COLO829 (cell line): ENCODE results near the gene AMD1.
A peak's percentile ranks its signal among the peaks of the same experiment; 100 is the strongest.
"Not testable (repeated sequence)": the region's sequence is repeated elsewhere in the genome, so short reads cannot be mapped to it uniquely, and the experiment has no call there.

Experiments used
- DNase-seq: peaks from one replicate; pipeline ENCODE4 v3.0.0; 2012; ENCODE audit warnings: low spot score

Gene AMD1

GRCh38 chr6:110873981-110874879, at the start of gene AMD1:
AMD1 (plus strand) TSS chr6:110874785; CDS start chr6:110875106, 321 bp downstream.
- DNase-seq = peak; percentile 97

GRCh38 chr6:110826236-110827129, 48.1 kb upstream of the AMD1 start:
- no peak for DNase-seq

GRCh38 chr6:110828396-110828795, 46.2 kb upstream of the AMD1 start:
- DNase-seq = no peak

GRCh38 chr6:110831405-110831804, 43.2 kb upstream of the AMD1 start:
- DNase-seq = no peak

GRCh38 chr6:110833831-110834230, 40.8 kb upstream of the AMD1 start:
- DNase-seq = no peak

- not testable (repeated sequence) for DNase-seq
These were observed 38.8 kb upstream of the AMD1 start for GRCh38 chr6:110835751-110836150.

GRCh38 chr6:110841266-110841665, 33.3 kb upstream of the AMD1 start:
- no peak for DNase-seq

GRCh38 chr6:110849781-110850180, 24.8 kb upstream of the AMD1 start:
- DNase-seq = no peak

- DNase-seq = no peak
These were observed 21.8 kb upstream of the AMD1 start for GRCh38 chr6:110852773-110853172.

GRCh38 chr6:110853754-110854477, 20.7 kb upstream of the AMD1 start:
- no peak for DNase-seq

GRCh38 chr6:110856296-110856695, 18.3 kb upstream of the AMD1 start:
- no peak for DNase-seq

GRCh38 chr6:110858016-110858415, 16.6 kb upstream of the AMD1 start:
- DNase-seq = no peak

- no peak for DNase-seq
These were observed 15.9 kb upstream of the AMD1 start for GRCh38 chr6:110858562-110859214.

GRCh38 chr6:110859335-110859792, 15.2 kb upstream of the AMD1 start:
- DNase-seq = no peak

GRCh38 chr6:110864824-110865223, 9.8 kb upstream of the AMD1 start:
- no peak for DNase-seq

- DNase-seq = no peak
These were observed 429 bp downstream of the AMD1 start for GRCh38 chr6:110874880-110875547.

GRCh38 chr6:110875548-110876169, 1.1 kb downstream of the AMD1 start:
- DNase-seq = no peak

- DNase-seq = peak; percentile 55
These were observed 1.7 kb downstream of the AMD1 start for GRCh38 chr6:110876170-110876773.

GRCh38 chr6:110876806-110877564, 2.4 kb downstream of the AMD1 start:
- DNase-seq = no peak
